Neural progenitor cell (in vitro differentiated cells): ENCODE data around the gene RHOV. TPM values are rescaled to one million over a fixed set of nuclear protein-coding genes. Genes with fewer than 3 reads are reported as not detected.
A peak's percentile ranks its signal among the peaks of the same experiment; 100 is the strongest.

ENCODE experiments used
- DNase-seq: peaks from one replicate; pipeline ENCODE4 v3.0.0-alpha.2; 2016; ENCODE audit warnings: low spot score
- H2AFZ ChIP-seq: fragments of 200-600 bp; sonication (generic); replicated peaks from 2 replicates; pipeline ENCODE4 v1.6.1; 2016; ENCODE audit warnings: antibody characterized with exemption
- H3F3A ChIP-seq: fragments of 200-600 bp; sonication (generic); 2 replicates; pipeline ENCODE4 v1.6.1; 2016; ENCODE audit warnings: antibody characterized with exemption, low read depth
- H3K27ac ChIP-seq: fragments of 200-600 bp; sonication (generic); 2 replicates; pipeline ENCODE4 v1.5.1; 2016; ENCODE audit warnings: mild to moderate bottlenecking
- H3K27me3 ChIP-seq: fragments of 200-600 bp; sonication (generic); 2 replicates; pipeline ENCODE4 v1.6.1; 2016; ENCODE audit warnings: mild to moderate bottlenecking, moderate library complexity
- H3K36me3 ChIP-seq: fragments of 200-600 bp; sonication (generic); 2 replicates; pipeline ENCODE4 v1.5.1; 2016
- H3K4me1 ChIP-seq: fragments of 200-600 bp; sonication (generic); 2 replicates; pipeline ENCODE4 v1.6.1; 2016; ENCODE audit warnings: mixed run types
- H3K4me2 ChIP-seq: fragments of 200-600 bp; sonication (generic); 2 replicates; pipeline ENCODE4 v1.6.1; 2016
- H3K4me3 ChIP-seq: fragments of 200-600 bp; sonication (generic); 2 replicates; pipeline ENCODE4 v1.5.1; 2016
- H3K79me2 ChIP-seq: fragments of 200-600 bp; sonication (generic); 2 replicates; pipeline ENCODE4 v1.6.1; 2016; ENCODE audit warnings: low read depth
- H3K9ac ChIP-seq: fragments of 200-600 bp; sonication (generic); 2 replicates; pipeline ENCODE4 v1.6.1; 2016
- H3K9me3 ChIP-seq: fragments of 200-600 bp; sonication (generic); 2 replicates; pipeline ENCODE4 v1.5.1; 2016; ENCODE audit warnings: low read depth
- H4K20me1 ChIP-seq: fragments of 200-600 bp; sonication (generic); 2 replicates; pipeline ENCODE4 v1.6.1; 2016; ENCODE audit warnings: low read depth
- H3K27ac Mint-ChIP-seq: 3 replicates; pipeline ENCODE4 v1.8.0; 2021; ENCODE audit warnings: mixed read lengths
- H3K27me3 Mint-ChIP-seq: 2 replicates; pipeline ENCODE4 v1.8.0; 2022; ENCODE audit warnings: low read depth, mild to moderate bottlenecking, inconsistent platforms, moderate library complexity, mixed read lengths; ENCODE audit not compliant: insufficient read depth
- H3K36me3 Mint-ChIP-seq: 3 replicates; pipeline ENCODE4 v1.8.0; 2021; ENCODE audit warnings: mixed read lengths
- H3K4me1 Mint-ChIP-seq: 3 replicates; pipeline ENCODE4 v1.8.0; 2021; ENCODE audit warnings: mixed read lengths
- H3K4me3 Mint-ChIP-seq: 3 replicates; pipeline ENCODE4 v1.8.0; 2021; ENCODE audit warnings: mild to moderate bottlenecking, moderate library complexity, mixed read lengths
- H3K9me3 Mint-ChIP-seq: 3 replicates; pipeline ENCODE4 v1.8.0; 2020; ENCODE audit warnings: mixed read lengths
- CTCF ChIP-seq: fragments of 200-600 bp; sonication (generic); IDR thresholded peaks from 2 replicates; pipeline ENCODE4 v1.5.1; 2017; ENCODE audit warnings: antibody characterized with exemption, mild to moderate bottlenecking
- EZH2 ChIP-seq: fragments of 200-600 bp; sonication (generic); IDR thresholded peaks from 2 replicates; pipeline ENCODE4 v1.6.1; 2017; ENCODE audit warnings: antibody characterized with exemption, mild to moderate bottlenecking, moderate library complexity
- EZH2phosphoT487 ChIP-seq: fragments of 200-600 bp; sonication (generic); IDR thresholded peaks from 2 replicates; pipeline ENCODE4 v1.6.1; 2017; ENCODE audit warnings: antibody characterized with exemption
- total RNA-seq: library from RNA; depleted of rRNA; stranded (reverse); fragments of >200 nt; gene quantifications from 2 replicates; pipeline ENCODE4 v1.2.3, GENCODE V29; 2015; ENCODE audit warnings: low replicate concordance

The RHOV gene
- total RNA-seq, 1 donor from 2014 or later, result not detected

DNA sequence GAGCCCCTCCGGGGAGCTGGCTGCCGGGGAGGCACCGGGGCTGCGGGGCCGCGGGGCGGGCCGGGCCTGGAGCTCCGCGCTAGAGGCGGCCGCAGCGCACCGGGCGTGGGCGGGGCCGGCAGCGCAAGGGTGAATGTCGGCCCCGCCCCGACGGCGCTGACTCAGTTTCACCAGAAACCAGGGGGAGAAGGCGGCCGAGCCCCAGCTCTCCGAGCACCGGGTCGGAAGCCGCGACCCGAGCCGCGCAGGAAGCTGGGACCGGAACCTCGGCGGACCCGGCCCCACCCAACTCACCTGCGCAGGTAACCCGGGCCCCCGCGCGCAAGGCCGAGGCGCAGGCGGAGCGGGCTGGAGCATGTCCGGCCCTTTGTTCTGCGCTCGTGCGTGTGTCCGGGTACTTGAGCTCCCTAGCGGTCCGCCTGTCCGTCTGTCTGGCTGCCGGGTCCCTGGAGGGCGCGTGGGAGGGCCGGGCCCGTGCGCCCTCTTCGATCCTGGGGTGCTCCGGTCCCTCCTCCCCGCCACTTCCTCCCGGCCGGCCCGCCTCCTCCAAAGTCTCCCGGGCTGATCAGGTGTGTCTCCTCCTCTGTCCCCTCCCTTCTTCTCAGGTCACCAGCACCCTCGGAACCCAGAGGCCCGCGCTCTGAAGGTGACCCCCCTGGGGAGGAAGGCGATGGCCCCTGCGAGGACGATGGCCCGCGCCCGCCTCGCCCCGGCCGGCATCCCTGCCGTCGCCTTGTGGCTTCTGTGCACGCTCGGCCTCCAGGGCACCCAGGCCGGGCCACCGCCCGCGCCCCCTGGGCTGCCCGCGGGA lies 29.9 kb downstream of the RHOV start, which contains the start of gene SPINT1:
Gene SPINT1 (plus strand): TSS at position 164 of the 811 bp plus-strand sequence. CDS start 507 bp downstream, at position 671.
- Histone ChIP-seq H3K4me3 (peak within 1 kb of the TSS; percentile 76), H4K20me1 (no peaks in the 10 kb centered on the region), H3K9ac (no peak within 1 kb of the TSS), H2AFZ (peak within 1 kb of the TSS; percentile 77), H3K27ac (no peak within 1 kb of the TSS), H3K27me3 (peaks cover 40% of the 10 kb centered on the region), H3K79me2 (no peaks in the 10 kb centered on the region), H3K36me3 (no peaks in the 10 kb centered on the region), H3F3A (peaks cover 20% of the 10 kb centered on the region), H3K4me2 (peak within 1 kb of the TSS; percentile 85), H3K9me3 (no peaks in the 10 kb centered on the region), H3K4me1 (peaks cover 12% of the 10 kb centered on the region)
- peak within 1 kb of the TSS; percentile 82 for H3K4me3 Mint-ChIP-seq
- H3K4me1 Mint-ChIP-seq, result peaks cover 22% of the 10 kb centered on the region
- peaks cover 38% of the 10 kb centered on the region for H3K27me3 Mint-ChIP-seq
- H3K36me3 Mint-ChIP-seq, result no peaks in the 10 kb centered on the region
- TF ChIP-seq EZH2 (no peak), EZH2phosphoT487 (peak; percentile 84), CTCF (no peak)
- H3K27ac Mint-ChIP-seq, result peak within 1 kb of the TSS; percentile 62
- H3K9me3 Mint-ChIP-seq, result no peaks in the 10 kb centered on the region
- peak; percentile 74 for DNase-seq

- H3K9me3 ChIP-seq, result no peaks in the 10 kb centered on the region
- H3K27me3 ChIP-seq, result peaks cover 40% of the 10 kb centered on the region
- H3K4me3 ChIP-seq, result peak overlapping the region; percentile 76
- Mint-ChIP-seq H3K36me3 (no peaks in the 10 kb centered on the region), H3K27ac (no peak overlapping the region), H3K4me3 (peak overlapping the region; percentile 82), H3K4me1 (peaks cover 22% of the 10 kb centered on the region), H3K9me3 (no peaks in the 10 kb centered on the region), H3K27me3 (peaks cover 38% of the 10 kb centered on the region)
- no peak for TF ChIP-seq EZH2
- TF ChIP-seq CTCF, result no peak
- TF ChIP-seq EZH2phosphoT487, result no peak
- H2AFZ ChIP-seq, result peak overlapping the region; percentile 77
- peak overlapping the region; percentile 85 for H3K4me2 ChIP-seq
- H3K27ac ChIP-seq, result no peak overlapping the region
- no peaks in the 10 kb centered on the region for H3K79me2 ChIP-seq
- DNase-seq, result no peak
- no peaks in the 10 kb centered on the region for H4K20me1 ChIP-seq
- no peak overlapping the region for H3K9ac ChIP-seq
- H3K36me3 ChIP-seq, result no peaks in the 10 kb centered on the region
- H3K4me1 ChIP-seq, result peaks cover 12% of the 10 kb centered on the region
- peaks cover 20% of the 10 kb centered on the region for H3F3A ChIP-seq
These were observed 30.7 kb downstream of the RHOV start for GRCh38 chr15:40843261-40843884.

DNA sequence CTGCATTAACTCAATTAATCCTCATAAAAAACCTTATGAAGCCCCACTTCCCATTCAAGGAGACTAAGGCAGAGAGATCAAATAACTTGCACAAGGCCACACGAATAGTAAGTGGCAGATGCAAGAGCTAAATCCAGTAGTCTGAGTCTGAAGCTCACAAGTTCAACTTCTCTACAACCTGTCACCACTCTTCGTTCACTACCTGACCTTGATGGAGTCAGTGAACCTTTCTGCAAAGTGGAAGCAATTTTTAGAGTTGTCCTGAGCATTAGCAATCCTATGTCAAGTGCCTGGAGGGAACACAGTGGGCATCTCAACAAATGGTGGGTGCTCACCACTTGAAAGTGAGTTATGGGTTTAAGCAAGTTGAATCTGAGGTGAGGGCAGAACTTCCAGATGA lies 32.3 kb downstream of the RHOV start:
- H3K4me3 Mint-ChIP-seq, result no peak overlapping the region
- H3K4me1 Mint-ChIP-seq, result peaks cover 7% of the 10 kb centered on the region
- TF ChIP-seq CTCF, result no peak
- TF ChIP-seq EZH2, result no peak
- TF ChIP-seq EZH2phosphoT487, result no peak

More for the DNA sequence above, 32.3 kb downstream of the RHOV start:
- Histone ChIP-seq H3F3A (peaks cover 13% of the 10 kb centered on the region), H3K4me1 (no peaks in the 10 kb centered on the region), H3K9me3 (no peaks in the 10 kb centered on the region), H3K27ac (no peak overlapping the region), H3K9ac (no peak overlapping the region), H3K79me2 (no peaks in the 10 kb centered on the region), H3K27me3 (peaks cover 40% of the 10 kb centered on the region), H4K20me1 (no peaks in the 10 kb centered on the region), H2AFZ (no peak overlapping the region), H3K4me2 (no peak overlapping the region), H3K4me3 (no peak overlapping the region), H3K36me3 (no peaks in the 10 kb centered on the region)
- Mint-ChIP-seq H3K27ac (no peak overlapping the region), H3K36me3 (no peaks in the 10 kb centered on the region), H3K27me3 (peaks cover 36% of the 10 kb centered on the region), H3K9me3 (no peaks in the 10 kb centered on the region)
- DNase-seq, result no peak
